ENCODE results near the gene TET2. TPM values are rescaled to one million over a fixed set of nuclear protein-coding genes. Genes with fewer than 3 reads are reported as not detected.

TET2 gene
- total RNA-seq, 1 donor from 2014 or later, result 9.9 TPM

DNA sequence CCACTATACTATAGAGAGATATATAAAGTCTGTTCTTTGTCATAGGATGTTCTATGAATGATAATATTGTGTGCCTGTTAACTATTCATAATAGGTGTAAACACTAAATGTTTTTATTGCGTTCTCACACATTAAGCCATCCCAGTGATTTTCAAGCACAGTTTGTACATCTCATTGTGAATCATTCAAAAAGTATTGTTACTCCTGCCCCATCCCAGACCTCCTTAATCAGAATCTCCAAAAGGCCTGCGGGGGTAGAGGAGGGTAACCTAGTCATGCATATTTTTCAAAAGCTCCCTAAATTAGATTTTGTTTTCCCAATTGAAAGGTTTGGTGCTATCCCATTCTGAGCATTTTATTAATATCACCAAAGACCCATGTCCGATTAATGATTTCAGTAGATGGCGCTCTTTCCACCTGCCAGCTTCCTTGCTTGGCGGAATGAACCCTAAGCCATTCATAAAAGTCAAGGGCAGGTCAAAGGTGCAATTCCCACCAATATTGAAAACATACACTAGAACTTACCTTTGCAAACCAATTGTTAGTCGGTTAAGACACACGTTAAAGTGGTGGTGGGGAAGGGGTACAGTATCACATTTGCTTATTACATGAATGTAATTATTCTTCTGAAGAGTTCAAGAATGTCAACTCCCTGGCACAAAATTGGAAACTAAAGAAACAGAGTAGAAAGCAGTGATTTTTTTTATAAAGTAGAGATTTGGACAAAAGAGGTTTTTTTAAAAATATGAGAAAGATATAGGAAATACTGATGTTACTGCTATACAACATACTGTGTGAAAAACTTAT lies 5.8 kb upstream of the TET2 start:
- DNase-seq, result peak; percentile 68

DNA sequence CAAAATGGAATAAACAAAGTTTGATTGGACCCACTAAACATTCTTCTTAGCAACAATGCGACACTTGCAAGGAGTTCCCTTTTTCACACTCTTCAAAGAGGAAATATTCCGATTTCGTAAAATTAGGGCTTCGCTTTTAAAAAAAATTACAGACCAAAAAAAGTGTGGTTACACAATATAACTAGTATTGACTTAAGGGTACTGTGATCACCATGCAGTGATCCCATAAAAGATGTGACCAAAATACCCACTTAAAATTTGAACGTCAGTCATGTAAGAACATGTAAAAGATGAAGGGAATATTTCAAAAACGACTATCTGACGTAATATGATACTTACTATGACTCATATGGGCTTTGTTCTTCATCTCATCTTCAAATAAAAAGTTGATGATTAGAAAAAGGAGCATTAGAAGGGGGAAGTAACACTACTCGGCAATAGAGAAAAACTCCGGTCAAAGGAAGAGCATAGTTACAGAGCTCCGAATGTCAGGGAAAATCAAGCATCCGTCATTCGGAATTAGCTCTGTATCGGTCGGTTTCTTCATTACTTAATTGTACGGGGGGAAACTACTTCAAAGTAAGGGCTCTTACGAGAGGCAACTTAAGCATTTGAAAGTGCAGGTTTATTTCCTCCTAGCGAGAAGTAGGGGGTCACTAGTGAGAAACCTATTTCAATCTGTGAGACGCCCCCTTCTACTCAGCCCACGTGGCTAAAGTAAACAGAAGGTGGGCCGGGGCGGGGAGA lies 1.3 kb upstream of the TET2 start:
- DNase-seq, result no peak

DNA sequence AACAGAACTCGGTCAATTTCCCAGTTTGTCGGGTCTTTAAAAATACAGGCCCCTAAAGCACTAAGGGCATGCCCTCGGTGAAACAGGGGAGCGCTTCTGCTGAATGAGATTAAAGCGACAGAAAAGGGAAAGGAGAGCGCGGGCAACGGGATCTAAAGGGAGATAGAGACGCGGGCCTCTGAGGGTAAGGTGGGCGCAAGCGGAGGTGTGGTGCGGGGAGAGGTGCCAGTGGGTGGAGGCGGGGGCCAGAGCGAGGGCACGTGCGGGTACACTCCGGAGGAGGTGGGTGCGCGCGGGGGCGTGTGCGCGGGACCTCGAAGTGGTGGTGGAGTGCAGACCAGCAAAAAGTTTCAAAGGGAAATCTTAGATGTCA lies 787 bp upstream of the TET2 start:
- no peak for DNase-seq

DNA sequence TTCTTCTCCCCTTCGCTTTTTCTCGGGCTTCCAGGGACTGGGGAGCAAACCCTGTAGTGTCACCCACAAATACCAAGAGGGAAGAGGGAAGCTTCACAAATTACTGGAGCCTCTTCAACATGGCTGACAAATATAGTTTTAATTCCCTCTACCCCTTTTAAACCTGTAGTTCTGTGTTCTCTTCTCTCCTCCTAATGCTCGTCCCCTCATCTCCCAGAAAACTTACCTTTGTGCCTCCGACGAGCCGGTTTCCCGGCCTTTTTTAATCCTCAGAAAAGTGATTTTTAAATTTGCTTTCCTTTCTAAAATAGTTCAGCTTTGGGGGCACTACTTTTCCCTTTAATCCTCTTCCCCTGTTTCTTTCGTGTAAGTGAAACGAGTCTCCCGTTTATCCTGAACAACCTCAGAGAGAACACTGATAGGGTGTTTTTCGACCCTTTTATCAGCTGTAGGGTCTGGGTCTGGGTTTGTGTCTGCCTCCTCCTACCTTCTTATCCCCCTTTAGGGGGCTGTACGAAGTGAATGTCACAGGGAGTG lies 408 bp downstream of the TET2 start:
- no peak for DNase-seq

DNA sequence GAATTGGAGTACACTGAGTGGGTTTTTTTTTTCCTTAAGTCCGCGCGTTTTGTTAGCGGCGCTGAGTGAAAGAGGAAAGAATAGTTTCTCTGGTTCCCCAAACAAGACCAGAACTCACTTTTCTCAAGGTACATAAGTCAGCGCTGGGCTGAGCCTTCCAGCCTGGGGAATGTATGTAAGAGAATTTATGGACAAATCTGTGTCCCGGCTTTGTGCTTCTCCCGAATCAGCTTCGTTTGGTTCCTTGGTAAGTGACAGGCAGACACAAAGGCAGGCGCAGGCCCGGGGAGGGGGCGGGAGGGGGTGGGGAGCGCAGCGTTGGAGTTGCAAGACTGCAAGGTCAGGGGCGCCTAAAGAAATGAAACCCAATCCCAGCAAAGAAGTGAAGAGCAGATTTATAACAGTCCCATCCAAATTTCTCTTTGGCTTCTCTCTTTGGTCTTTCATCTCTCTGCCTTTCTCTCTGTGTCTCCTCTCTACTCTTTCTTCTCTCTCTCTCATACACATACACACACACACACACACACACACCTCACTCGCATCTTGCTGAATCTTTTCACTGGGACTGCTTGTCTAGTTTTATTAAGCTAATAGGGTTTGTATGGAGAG lies 981 bp downstream of the TET2 start:
- DNase-seq, result peak; percentile 65

DNA sequence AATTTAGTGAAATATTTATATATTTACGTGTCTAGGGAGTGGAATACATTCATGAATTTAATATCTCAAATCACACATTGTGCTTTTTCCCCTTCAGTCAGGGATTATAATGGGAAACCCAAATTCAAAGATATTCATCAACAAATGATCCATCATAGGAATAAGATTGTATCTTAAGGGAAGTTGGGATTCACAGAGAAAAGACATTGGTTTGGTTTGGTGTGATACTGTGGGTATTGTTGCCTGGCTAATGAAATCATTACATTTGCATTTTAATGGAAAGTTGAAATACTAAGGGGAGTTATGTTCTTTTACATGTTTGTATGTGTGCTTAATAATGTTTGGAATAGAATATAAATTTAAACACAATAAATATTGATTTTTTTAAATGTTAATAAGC lies 1.7 kb downstream of the TET2 start:
- DNase-seq, result peak; percentile 6

DNA sequence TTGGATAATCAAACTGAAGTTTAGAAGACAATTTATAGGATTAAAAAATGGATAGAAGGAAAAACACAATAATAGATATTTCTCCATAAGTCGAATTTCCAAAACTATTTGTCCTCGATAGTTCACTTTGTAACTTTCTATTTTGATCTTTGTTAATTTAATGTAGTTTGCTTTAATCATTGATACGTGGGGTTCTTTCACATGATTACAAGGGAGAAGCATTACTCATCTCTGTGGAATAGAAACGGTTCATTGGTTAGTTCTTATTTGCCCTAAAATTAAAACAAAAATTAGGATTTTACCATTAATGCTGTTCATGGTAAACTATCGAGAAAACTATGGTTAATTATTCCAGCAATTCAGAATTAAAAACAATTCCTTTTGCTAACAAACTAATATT lies 2.1 kb downstream of the TET2 start:
- DNase-seq, result no peak

DNA sequence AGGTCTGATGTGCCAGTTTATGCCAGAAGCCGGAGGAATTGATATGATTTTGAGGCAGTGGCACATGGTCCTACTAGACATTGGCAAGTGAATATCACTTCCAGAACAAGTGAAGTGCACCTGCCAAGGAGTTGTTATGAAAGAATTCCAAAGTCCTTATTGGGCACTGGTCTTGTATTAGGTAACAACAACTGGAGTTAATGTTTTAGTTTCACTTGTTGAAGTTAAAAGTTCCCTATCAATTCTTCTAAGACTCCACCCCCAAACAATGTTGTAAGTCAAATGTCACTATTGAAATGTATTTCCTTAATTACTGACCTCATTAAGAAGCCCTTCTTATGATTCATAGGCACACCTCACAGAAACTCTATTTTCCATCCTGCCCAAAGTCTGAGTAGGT lies 3.1 kb downstream of the TET2 start:
- DNase-seq, result peak; percentile 15

DNA sequence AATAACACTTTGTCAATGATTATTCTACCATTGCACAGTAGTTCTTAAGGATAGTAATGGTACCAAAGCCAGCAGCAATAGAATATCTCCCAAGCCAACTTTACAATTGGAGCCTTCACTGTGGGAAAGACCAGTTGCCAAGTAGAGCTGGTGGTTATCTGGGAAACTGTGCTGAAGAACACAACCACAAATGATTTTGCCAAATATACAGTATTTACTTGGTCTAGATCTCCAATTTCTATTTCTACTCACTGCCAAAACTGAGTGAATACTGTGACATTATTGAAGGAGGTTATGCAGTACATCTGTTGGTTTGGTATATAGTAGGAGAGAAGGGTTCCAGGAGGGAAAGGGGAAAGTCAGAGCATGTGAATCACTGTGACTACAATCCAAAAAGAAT lies 3.8 kb downstream of the TET2 start:
- DNase-seq, result no peak

DNA sequence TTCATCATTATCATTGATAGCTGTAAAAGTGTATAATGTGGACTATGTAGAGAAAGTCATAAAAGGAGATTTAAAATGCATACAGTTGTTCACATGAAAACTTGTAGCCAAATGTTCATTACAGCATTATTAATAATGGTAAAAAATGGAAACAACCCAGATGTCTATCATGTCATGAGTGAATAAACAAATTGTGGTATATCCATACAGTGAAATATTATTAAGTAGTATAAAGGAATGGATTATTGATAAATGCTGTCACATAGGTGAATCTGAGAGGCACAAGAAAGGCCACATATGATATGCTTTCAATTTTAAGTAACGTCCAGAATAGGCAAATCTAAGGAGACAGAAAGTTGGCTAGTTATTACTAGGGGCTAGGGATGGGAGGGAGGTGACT lies 7.1 kb downstream of the TET2 start:
- DNase-seq, result no peak

DNA sequence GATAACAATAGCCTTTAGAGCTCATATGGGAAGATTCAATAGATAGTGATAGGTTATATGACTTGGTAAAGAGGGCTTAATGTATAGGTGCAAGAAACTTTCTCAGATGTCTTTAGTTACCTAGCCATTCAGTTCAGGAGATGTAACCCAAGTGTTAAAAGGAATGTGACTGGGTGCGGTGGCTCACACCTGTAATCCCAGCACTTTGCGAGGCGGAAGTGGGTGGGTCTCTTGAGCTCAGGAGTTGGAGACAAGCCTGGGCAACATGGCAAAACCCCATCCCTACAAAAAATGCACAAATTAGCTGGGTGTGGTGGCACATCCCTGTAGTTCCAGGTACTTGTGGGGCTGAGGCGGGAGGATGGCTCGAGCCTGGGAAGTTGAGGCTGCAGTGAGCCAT lies 7.9 kb downstream of the TET2 start:
- DNase-seq, result no peak

DNA sequence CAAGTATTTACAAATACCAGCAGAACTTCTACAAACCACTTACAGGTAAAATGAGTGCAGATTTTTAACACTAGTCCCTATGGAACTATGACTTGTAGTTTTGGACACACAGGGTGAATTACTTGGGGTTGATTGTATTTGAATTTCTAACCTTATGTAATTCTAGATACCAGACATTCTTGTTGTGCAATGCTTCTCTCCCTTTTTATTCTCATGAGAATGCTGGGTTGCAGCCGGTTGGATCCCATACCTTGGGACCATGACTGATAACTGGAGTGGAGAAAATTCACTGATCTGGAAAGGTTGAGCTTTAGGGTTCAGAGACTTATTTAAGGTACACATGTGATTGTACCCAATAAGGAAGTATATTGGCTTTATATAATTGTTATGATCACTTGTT lies 8.8 kb downstream of the TET2 start:
- no peak for DNase-seq

DNA sequence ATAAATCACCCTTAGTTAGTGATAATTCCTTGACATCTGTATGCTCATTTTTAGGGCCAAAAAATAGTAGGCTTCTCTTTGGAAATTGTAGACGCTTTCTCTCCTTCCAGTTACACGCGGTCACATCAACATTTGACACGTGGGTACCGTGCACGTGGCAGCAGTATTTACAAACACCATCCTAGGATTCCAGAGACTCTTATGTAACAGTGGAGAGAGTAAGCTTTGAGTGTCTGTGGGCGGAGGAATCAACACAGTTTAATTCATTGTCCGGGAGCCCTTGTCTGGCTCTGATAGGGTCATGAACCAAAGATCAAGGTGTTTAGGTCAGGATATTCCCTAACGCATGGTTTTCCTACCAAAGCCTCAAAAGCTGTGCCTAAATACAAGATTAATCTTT lies 12.2 kb downstream of the TET2 start:
- no peak for DNase-seq

DNA sequence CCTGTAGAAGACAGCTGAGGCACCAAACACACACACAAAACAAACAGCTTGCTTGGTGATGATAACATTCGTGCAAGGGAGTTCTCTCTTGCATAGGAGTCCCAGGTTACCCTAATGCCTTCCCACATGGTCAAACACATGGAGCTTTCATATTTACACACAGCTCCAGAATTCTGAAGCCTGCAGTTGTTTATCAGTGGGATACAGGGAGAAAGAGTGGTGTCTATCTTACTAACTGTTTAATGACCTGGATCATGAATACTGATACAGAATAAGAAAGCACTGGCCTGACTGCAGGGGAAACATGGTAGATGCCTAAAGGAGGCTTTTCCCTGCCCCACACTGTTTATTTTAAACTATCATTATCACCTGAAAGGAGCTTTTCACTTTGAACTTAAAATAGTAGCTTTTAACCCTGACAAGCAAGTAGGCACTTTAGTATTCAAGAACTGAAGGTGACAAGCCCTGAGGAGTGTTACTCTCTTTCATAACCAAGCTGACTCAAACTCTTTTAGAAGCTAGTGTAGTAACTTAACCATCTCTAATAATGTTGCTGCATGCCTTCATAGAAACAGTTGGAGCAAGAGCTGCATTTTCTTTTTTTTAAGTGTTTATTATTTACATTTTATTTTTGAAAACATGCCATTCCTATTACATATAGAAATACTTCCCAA lies 15.6 kb downstream of the TET2 start:
- DNase-seq, result no peak

DNA sequence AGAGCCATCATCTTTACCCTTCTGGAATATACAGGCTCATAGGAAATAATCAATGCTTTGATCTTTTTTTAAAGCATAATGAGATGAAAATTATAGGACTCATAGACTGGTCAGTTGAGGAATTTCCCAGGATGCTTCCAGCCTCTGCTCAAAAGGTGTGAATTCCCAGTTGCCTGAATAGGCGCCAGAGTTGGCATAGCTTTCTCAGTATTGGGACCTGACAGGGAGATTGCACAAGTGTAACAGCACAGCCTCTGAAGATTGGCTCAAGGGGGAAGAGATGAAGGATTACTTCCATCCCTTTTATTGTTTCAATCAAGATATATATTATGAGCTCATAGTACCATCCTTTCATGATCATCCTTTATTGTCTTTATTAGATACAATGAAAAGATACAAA lies 17.9 kb downstream of the TET2 start:
- DNase-seq, result no peak

DNA sequence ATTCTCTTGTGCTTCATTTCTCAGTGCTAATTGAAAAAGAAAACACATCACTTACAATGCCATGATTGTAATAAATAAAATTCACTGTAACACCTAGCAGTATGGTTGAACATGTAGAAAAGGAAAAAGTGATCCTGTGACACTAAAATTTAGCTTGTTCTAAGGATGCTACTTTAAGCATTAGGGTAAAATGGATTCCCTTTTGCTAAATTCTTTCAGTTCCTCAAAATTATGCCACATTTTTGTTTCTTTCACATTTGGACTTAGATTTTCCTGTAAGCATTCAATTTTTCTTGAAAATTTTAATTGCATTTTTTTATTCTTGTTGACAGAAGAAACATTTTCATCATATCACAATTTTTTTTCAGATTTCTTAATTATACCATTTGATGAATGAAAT lies 19.4 kb downstream of the TET2 start:
- no peak for DNase-seq

DNA sequence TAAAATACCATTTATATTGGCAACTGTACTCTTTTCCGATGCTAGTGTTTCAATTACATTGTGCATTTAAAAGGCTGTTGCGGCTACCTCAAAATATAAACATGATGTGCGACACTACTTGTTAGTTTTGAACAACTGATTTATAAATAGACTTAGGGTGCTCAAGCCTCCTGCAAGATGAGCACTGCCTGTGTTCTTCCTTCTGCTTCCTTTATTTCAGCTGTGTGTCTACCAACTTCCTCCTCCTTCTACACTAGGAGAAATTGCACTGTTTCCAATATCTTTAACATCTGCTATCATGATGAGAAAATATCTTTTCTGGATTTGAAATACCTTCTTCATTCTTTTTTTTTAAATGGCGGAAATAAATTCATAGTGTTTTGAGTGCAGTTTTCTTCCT lies 24.0 kb downstream of the TET2 start:
- DNase-seq, result no peak

DNA sequence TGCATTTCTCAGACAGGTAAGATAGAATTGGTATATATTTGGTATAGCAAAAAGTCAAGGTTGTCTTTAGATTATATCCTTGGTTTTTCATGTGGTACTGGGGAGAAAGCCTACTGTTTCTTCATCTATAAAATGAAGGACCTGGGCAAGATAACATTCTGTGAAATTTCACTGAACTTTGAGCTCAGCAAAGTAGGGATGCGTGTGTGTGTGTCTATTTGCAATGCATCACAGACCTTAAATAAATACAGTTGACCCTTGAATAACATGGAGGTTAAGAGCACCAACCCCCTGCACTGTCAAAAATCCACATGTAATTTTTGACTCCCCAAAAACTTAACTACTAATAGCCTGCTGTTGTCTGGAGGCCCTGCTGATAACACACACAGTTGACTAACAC lies 25.2 kb downstream of the TET2 start:
- no peak for DNase-seq

DNA sequence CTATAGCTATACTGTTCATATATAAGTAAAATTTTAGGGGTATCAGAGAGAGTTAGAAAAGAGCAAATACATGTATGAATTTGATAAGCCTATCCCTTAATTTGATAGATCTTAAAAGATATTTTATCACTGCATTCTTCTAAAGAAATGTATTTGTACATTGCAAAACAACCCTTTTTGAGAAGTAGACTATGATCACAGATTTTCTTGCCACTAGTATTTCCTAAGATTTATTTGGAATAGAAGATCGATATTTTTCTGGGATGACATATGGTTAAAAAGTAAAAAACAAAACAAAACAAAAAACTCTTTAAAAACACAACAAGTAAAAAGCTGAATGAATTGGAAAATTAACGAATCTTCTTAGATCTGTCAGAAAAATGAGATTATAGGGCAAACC lies 27.4 kb downstream of the TET2 start:
- no peak for DNase-seq

DNA sequence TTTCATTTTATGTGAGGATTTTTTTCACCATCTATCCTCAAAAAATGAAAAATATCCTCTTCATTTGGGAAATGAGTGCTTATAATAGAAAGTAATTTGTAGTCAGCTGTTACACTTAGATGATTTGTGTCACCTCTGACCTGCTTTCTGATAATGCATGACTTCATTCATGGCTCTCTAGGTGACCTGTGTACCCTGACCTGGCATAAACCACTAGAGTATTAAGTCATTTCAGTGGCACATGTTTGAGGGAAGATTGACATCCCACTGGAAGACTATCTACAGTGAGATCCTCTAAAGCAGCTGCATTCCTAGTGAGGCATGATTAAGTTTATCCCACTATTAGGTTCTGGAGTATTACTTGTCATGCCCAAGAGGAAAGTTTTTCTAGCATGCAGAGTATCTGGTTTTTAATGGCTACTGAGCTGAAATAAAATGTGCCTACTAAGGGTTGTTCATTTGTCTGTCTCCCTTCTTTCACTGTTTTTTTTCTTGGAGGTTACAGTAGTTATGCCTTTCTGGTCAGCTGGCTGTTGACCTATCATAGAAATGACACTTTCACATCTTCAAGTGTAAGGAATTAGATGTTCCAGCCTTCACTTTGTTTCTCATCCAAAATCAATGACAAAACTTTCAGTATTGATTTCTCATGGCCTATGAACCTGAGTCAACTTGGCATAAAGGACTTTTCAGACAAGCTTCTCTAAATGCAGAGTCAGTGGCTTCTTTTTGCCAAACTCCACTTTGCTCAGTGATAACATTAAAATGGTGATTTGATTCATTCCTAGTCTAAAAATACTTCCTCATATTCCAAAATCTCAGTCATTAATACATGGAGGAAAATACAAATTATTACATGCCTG lies 33.1 kb downstream of the TET2 start:
- DNase-seq, result no peak

DNA sequence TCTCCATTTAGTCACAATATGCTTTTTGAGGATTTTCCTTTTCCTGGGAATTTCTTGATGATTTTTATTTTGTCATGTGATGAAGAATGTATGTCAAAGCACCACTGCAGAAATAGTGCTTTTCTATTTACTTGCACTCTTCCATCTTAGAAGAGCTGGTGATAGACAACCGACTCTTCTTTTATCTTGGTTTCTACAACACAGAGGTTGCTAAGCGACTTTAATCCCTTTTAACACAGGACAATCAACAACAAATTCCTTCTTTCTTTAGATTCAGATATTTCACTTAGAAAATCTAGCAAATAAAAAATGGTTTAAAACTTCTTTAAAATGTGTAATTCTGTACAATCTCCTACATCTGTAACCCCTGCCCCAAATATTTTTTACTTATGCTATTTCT lies 34.6 kb downstream of the TET2 start:
- DNase-seq, result no peak

DNA sequence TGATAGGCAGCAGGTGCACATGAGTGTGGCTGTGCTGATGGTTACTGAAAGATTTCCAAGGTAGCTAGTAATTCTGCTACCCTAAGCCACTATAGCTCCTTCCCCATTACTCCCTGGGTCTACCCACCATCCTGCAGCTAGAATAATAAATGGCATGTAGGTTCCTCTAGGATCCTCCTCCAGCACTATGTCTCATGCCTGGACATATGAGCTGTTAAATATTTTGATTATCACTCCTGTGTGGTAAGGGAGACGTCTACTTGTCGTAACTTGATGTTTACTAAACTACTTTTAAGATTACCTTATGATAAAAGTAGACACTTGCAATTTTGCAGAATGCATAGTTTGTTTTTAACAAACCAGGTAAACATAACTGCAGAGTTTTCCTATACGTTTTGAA lies 35.5 kb downstream of the TET2 start:
- DNase-seq, result no peak

Measured in dermis blood vessel endothelial cell (primary cell).